T-cell (primary cell): ENCODE data around the gene MLKL. TPM values are rescaled to one million over a fixed set of nuclear protein-coding genes. Genes with fewer than 3 reads are reported as not detected.

Experiments
- ATAC-seq, 4 experiments: fragments of 200-7000 bp in 3 of 4; fragments of 150-1000 bp in 1 of 4; cut with Tn5 transposase; replicated peaks in 1 of 4; 1 replicate in 3 of 4; 2 replicates in 1 of 4; pipeline ENCODE4 v1.10.0; 2021; ENCODE audit warnings: moderate library complexity in 3 of 4, mild to moderate bottlenecking in 2 of 4, moderate number of reproducible peaks in 1 of 4
- CTCF ChIA-PET, 2 donors: fragments of 300-600 bp; sonication (Branson Sonifier 250); formaldehyde crosslinking; loops; one replicate each; lab custom pipeline; 2022; ENCODE audit warnings: antibody characterized with exemption in 2 of 2; lab: Charles Lee
- POLR2A ChIA-PET, 2 donors: fragments of 300-600 bp; sonication (Branson Sonifier 250); formaldehyde crosslinking; loops; one replicate each; lab custom pipeline; 2022; ENCODE audit warnings: antibody characterized with exemption in 2 of 2; lab: Charles Lee
- DNase-seq, 35 experiments: peaks; one replicate each; pipeline versions ENCODE4 v3.0.0 to v3.0.0-alpha.2; 2013 to 2023
- H3K27ac ChIP-seq: one replicate; pipeline ENCODE4 v1.5.1; 2013; ENCODE audit warnings: low read length
- H3K27me3 ChIP-seq, 2 experiments: replicated peaks in 1 of 2; 1 replicate in 1 of 2; 2 replicates in 1 of 2; pipeline versions ENCODE4 v1.6.1 to v1.7.0; 2013; ENCODE audit warnings: low read length in 1 of 2, mixed read lengths in 1 of 2; ENCODE audit not compliant: control insufficient read depth in 2 of 2, insufficient read depth in 2 of 2; ENCODE audit errors: extremely low read depth in 1 of 2
- H3K36me3 ChIP-seq, 2 donors: 1 replicate in 1 of 2; 2 replicates in 1 of 2; pipeline versions ENCODE4 v1.6.1 to v1.7.0; 2013; ENCODE audit warnings: low read length in 1 of 2; ENCODE audit not compliant: control insufficient read depth in 2 of 2, insufficient read depth in 1 of 2; ENCODE audit errors: extremely low read depth in 1 of 2
- H3K4me1 ChIP-seq, 2 experiments: 1 replicate in 1 of 2; 2 replicates in 1 of 2; pipeline versions ENCODE4 v1.6.1 to v1.7.0; 2013; ENCODE audit warnings: low read length in 2 of 2, mixed read lengths in 1 of 2; ENCODE audit not compliant: insufficient read depth in 2 of 2, control insufficient read depth in 1 of 2; ENCODE audit errors: extremely low read depth in 1 of 2
- H3K4me3 ChIP-seq, 2 donors: 1 replicate in 1 of 2; 2 replicates in 1 of 2; pipeline versions ENCODE4 v1.5.1 to v1.7.0; 2013; ENCODE audit warnings: mild to moderate bottlenecking in 2 of 2, low read length in 1 of 2, moderate library complexity in 1 of 2; ENCODE audit not compliant: control insufficient read depth in 1 of 2; ENCODE audit errors: extremely low read depth in 1 of 2
- H3K9me3 ChIP-seq: 2 replicates; pipeline ENCODE4 v1.7.0; 2013
- H3K27ac Mint-ChIP-seq, 2 donors: one replicate each; pipeline ENCODE4 v1.8.0; 2020 to 2021; ENCODE audit warnings: mild to moderate bottlenecking in 2 of 2, mixed read lengths in 2 of 2
- H3K27me3 Mint-ChIP-seq, 2 donors: one replicate each; pipeline ENCODE4 v1.8.0; 2021 to 2022; ENCODE audit warnings: mixed read lengths in 2 of 2
- H3K36me3 Mint-ChIP-seq: one replicate; pipeline ENCODE4 v1.8.0; 2021; ENCODE audit warnings: mixed read lengths
- H3K4me1 Mint-ChIP-seq, 3 donors: one replicate each; pipeline ENCODE4 v1.8.0; 2020 to 2022; ENCODE audit warnings: mixed read lengths in 3 of 3, mild to moderate bottlenecking in 1 of 3
- H3K4me3 Mint-ChIP-seq, 3 donors: one replicate each; pipeline ENCODE4 v1.8.0; 2020 to 2022; ENCODE audit warnings: mild to moderate bottlenecking in 3 of 3, mixed read lengths in 3 of 3, moderate library complexity in 3 of 3
- H3K9me3 Mint-ChIP-seq, 3 donors: one replicate each; pipeline ENCODE4 v1.8.0; 2020 to 2022; ENCODE audit warnings: mixed read lengths in 3 of 3
- WGBS: methylation state at CpG from one replicate; pipeline ENCODE4 v1.1.5; 2013; ENCODE audit warnings: missing lambda C conversion rate; ENCODE audit not compliant: insufficient coverage; 5-methylcytosine and 5-hydroxymethylcytosine counted together
- total RNA-seq, 35 experiments: library from RNA in 6 of 35; stranded (reverse) in 6 of 35; fragments of 120-200 nt in 1 of 35; gene quantifications; one replicate each; pipeline versions ENCODE4 v1.2.1 to v1.2.4 and lab custom pipeline; 2013 to 2026

The MLKL gene
- total RNA-seq, 5 donors from 2014 or later (not counting 1 experiment from before 2014, with no cell fraction given) = 27.4 to 40.7 (median 33.4) TPM

GRCh38 chr16:74666425-74667254 is 34.0 kb downstream of the MLKL start, which contains the start of gene RFWD3:
TSS of gene RFWD3 (minus strand) at chr16:74666877. CDS start at chr16:74661449, 5,428 bp downstream.
- peak within 1 kb of the TSS; percentile 70 for H3K27ac ChIP-seq
- DNase-seq = peak; percentile 85 to 99 (median 96)
- Mint-ChIP-seq H3K27me3 (no peaks in the 10 kb centered on the region), H3K4me3 (peak within 1 kb of the TSS; percentile 94 to 96 (median 94)), H3K36me3 (peaks cover 17% of the 10 kb centered on the region), H3K4me1 (peaks cover 36 to 48% (median 44%) of the 10 kb centered on the region in 3 donors), H3K27ac (peak within 1 kb of the TSS; percentile 88 to 93), H3K9me3 (no peaks in the 10 kb centered on the region)
- H3K4me1 ChIP-seq = peaks cover 0 to 23% of the 10 kb centered on the region in 2 experiments
- peak; percentile 99 to 100 (median 100) for ATAC-seq
- peak within 1 kb of the TSS; percentile 79 to 99 for H3K4me3 ChIP-seq
- H3K9me3 ChIP-seq = no peaks in the 10 kb centered on the region
- ChIA-PET POLR2A (interaction anchor here (0.5 to 1.7 kb wide), 12 partner anchors 8 to 981 kb away, joined by 3 to 14 read pairs (median 9); partner anchors contain the start of genes GLG1 (in 1 of the 2), KARS1 (in 1 of the 2), TERF2IP (in 1 of the 2) and WDR59 (in 1 of the 2)), CTCF (interaction anchor here (0.6 to 1.6 kb wide), 11 partner anchors 8 to 475 kb away, joined by 3 to 7 read pairs (median 4); no protein-coding TSS in a partner anchor)
- H3K27me3 ChIP-seq = no peaks in the 10 kb centered on the region
- peaks cover 4 to 30% of the 10 kb centered on the region in 2 donors for H3K36me3 ChIP-seq
- 1% methylated on average over 35 of the region's 63 CpGs for WGBS

- Mint-ChIP-seq H3K36me3 (peaks cover 15% of the 10 kb centered on the region), H3K4me1 (peaks cover 41 to 52% (median 49%) of the 10 kb centered on the region in 3 donors), H3K9me3 (no peaks in the 10 kb centered on the region), H3K27ac (no peak overlapping the region), H3K27me3 (no peaks in the 10 kb centered on the region), H3K4me3 (peak overlapping the region; percentile 94 to 96 (median 94))
- Histone ChIP-seq H3K9me3 (no peaks in the 10 kb centered on the region), H3K4me3 (peak overlapping the region; percentile 62 to 99), H3K4me1 (peaks cover 0 to 25% of the 10 kb centered on the region in 2 experiments), H3K36me3 (peaks cover 4 to 35% of the 10 kb centered on the region in 2 donors), H3K27me3 (no peaks in the 10 kb centered on the region), H3K27ac (no peak overlapping the region)
- ATAC-seq (no peak), DNase-seq (no peak)
- WGBS = 0% methylated on average over 3 of the region's 8 CpGs
- POLR2A ChIA-PET = interaction anchor here (0.6 to 1.7 kb wide), 4 partner anchors 59 to 981 kb away, joined by 3 to 10 read pairs (median 6); partner anchors contain the start of genes GLG1 (in 1 of the 2), KARS1 (in 1 of the 2), TERF2IP (in 1 of the 2) and WDR59 (in 1 of the 2)
- CTCF ChIA-PET = interaction anchor here (0.6 to 1.6 kb wide), 4 partner anchors 10 to 38 kb away, joined by 3 to 7 read pairs (median 6); no protein-coding TSS in a partner anchor
Observed at GRCh38 chr16:74666010-74666421, 34.6 kb downstream of the MLKL start.

GRCh38 chr16:74661064-74661463 is 39.6 kb downstream of the MLKL start:
- Mint-ChIP-seq H3K27ac (no peak overlapping the region), H3K4me3 (no peak overlapping the region), H3K27me3 (no peaks in the 10 kb centered on the region), H3K9me3 (no peaks in the 10 kb centered on the region), H3K36me3 (peaks cover 48% of the 10 kb centered on the region), H3K4me1 (peaks cover 68 to 88% (median 84%) of the 10 kb centered on the region in 3 donors)
- Histone ChIP-seq H3K4me1 (peaks cover 3 to 40% of the 10 kb centered on the region in 2 experiments), H3K36me3 (peaks cover 13 to 75% of the 10 kb centered on the region in 2 donors), H3K9me3 (no peaks in the 10 kb centered on the region), H3K27me3 (no peaks in the 10 kb centered on the region), H3K4me3 (no peak overlapping the region), H3K27ac (no peak overlapping the region)
- ChIA-PET CTCF (interaction anchor here in 1 of 2 donors (0.9 kb wide), 1 partner anchor 10 kb away, joined by 4 read pairs; no protein-coding TSS in a partner anchor), POLR2A (interaction anchor here in 1 of 2 donors (0.6 kb wide), 1 partner anchor 324 kb away, joined by 3 read pairs; the partner anchor contains the start of gene WDR59)
- ATAC-seq (no peak), DNase-seq (no peak)
- WGBS = 94% methylated on average over 2 of the region's 5 CpGs

- CTCF ChIA-PET = interaction anchor here in 1 of 2 donors (0.6 kb wide), 1 partner anchor 181 kb away, joined by 4 read pairs; no protein-coding TSS in a partner anchor
- H3K27me3 Mint-ChIP-seq = no peaks in the 10 kb centered on the region
- H3K4me1 Mint-ChIP-seq = peaks cover 69 to 90% (median 88%) of the 10 kb centered on the region in 3 donors
- H3K4me1 ChIP-seq = peaks cover 3 to 37% of the 10 kb centered on the region in 2 experiments
- POLR2A ChIA-PET = no interaction called here
- H3K9me3 ChIP-seq = no peaks in the 10 kb centered on the region
- no CpG with 5 or more reads among the region's 4 CpGs for WGBS
- H3K27me3 ChIP-seq = no peaks in the 10 kb centered on the region
- DNase-seq (no peak), ATAC-seq (no peak)
- H3K4me3 Mint-ChIP-seq = peak overlapping the region in 2 of 3 donors; percentile 9 to 42
- peaks cover 51% of the 10 kb centered on the region for H3K36me3 Mint-ChIP-seq
- H3K9me3 Mint-ChIP-seq = no peaks in the 10 kb centered on the region
- peaks cover 13 to 77% of the 10 kb centered on the region in 2 donors for H3K36me3 ChIP-seq
- H3K27ac Mint-ChIP-seq = no peak overlapping the region
- no peak overlapping the region for H3K27ac ChIP-seq
- no peak overlapping the region for H3K4me3 ChIP-seq
Observed at GRCh38 chr16:74660383-74660782, 40.3 kb downstream of the MLKL start.

GRCh38 chr16:74659041-74659440 is 41.6 kb downstream of the MLKL start:
- Histone ChIP-seq H3K27me3 (no peaks in the 10 kb centered on the region), H3K36me3 (peaks cover 11 to 72% of the 10 kb centered on the region in 2 donors), H3K4me1 (peaks cover 5 to 39% of the 10 kb centered on the region in 2 experiments), H3K4me3 (no peak overlapping the region), H3K9me3 (no peaks in the 10 kb centered on the region), H3K27ac (no peak overlapping the region)
- POLR2A ChIA-PET = interaction anchor here in 1 of 2 donors (0.5 to 0.6 kb wide), 2 partner anchors 8 to 71 kb away, joined by 3 read pairs; no protein-coding TSS in a partner anchor
- Mint-ChIP-seq H3K36me3 (peaks cover 59% of the 10 kb centered on the region), H3K4me3 (peak overlapping the region in 1 of 3 donors; percentile 42), H3K27ac (no peak overlapping the region), H3K27me3 (no peaks in the 10 kb centered on the region), H3K4me1 (peaks cover 78 to 90% (median 90%) of the 10 kb centered on the region in 3 donors), H3K9me3 (no peaks in the 10 kb centered on the region)
- 100% methylated on average over 2 of the region's 2 CpGs for WGBS
- no peak for ATAC-seq
- DNase-seq = no peak
- CTCF ChIA-PET = interaction anchor here in 1 of 2 donors (0.6 to 0.7 kb wide), 4 partner anchors 8 to 964 kb away, joined by 3 read pairs; partner anchors contain the start of gene ADAT1
